HEK293 (cell line): ENCODE results near the gene SPATA4.

ENCODE experiments used
- CTCF ChIP-seq: fragments of 450-650 bp; formaldehyde crosslinking; IDR thresholded peaks from 2 replicates; pipeline ENCODE4 v1.5.1; 2016; ENCODE audit warnings: missing biosample characterization, missing genetic modification characterization
- PRDM4 ChIP-seq: fragments of 450-650 bp; formaldehyde crosslinking; IDR thresholded peaks from 2 replicates; pipeline ENCODE4 v1.5.1; 2017; ENCODE audit warnings: missing biosample characterization, missing genetic modification characterization
- TCF7L2 ChIP-seq: IDR thresholded peaks from 2 replicates; pipeline ENCODE4 v1.6.1; 2011; ENCODE audit warnings: low read depth, mild to moderate bottlenecking, inconsistent platforms, low read length, moderate library complexity, borderline replicate concordance
- TSHZ1 ChIP-seq: fragments of 450-650 bp; formaldehyde crosslinking; IDR thresholded peaks from 2 replicates; pipeline ENCODE4 v1.5.1; 2016; ENCODE audit warnings: missing biosample characterization, missing genetic modification characterization, borderline replicate concordance
- ZNF146 ChIP-seq: fragments of 450-650 bp; formaldehyde crosslinking; IDR thresholded peaks from 2 replicates; pipeline ENCODE4 v1.5.1; 2016; ENCODE audit warnings: missing biosample characterization, missing genetic modification characterization
- ZNF23 ChIP-seq: fragments of 450-650 bp; formaldehyde crosslinking; IDR thresholded peaks from 2 replicates; pipeline ENCODE4 v1.5.1; 2016; ENCODE audit warnings: missing biosample characterization, missing genetic modification characterization, borderline replicate concordance
- ZNF324 ChIP-seq: fragments of 450-650 bp; formaldehyde crosslinking; IDR thresholded peaks from 2 replicates; pipeline ENCODE4 v1.5.1; 2016; ENCODE audit warnings: missing biosample characterization, missing genetic modification characterization
- ZNF585B ChIP-seq: fragments of 450-650 bp; formaldehyde crosslinking; IDR thresholded peaks from 2 replicates; pipeline ENCODE4 v1.5.1; 2016; ENCODE audit warnings: missing biosample characterization, missing genetic modification characterization
- ZNF639 ChIP-seq: fragments of 450-650 bp; formaldehyde crosslinking; IDR thresholded peaks from 2 replicates; pipeline ENCODE4 v1.5.1; 2016; ENCODE audit warnings: missing biosample characterization, missing genetic modification characterization
- ZNF707 ChIP-seq: fragments of 450-650 bp; formaldehyde crosslinking; IDR thresholded peaks from 2 replicates; pipeline ENCODE4 v1.5.1; 2016; ENCODE audit warnings: missing biosample characterization, missing genetic modification characterization
- ZNF776 ChIP-seq: fragments of 450-650 bp; formaldehyde crosslinking; IDR thresholded peaks from 2 replicates; pipeline ENCODE4 v1.5.0; 2017; ENCODE audit warnings: missing biosample characterization, missing genetic modification characterization, borderline replicate concordance

- no peak for TF ChIP-seq ZNF146 (tag by site-specific recombination)
- TF ChIP-seq CTCF (tag by site-specific recombination), result no peak
- no peak for TF ChIP-seq TCF7L2
- TF ChIP-seq ZNF639 (tag by site-specific recombination), result no peak
- no peak for TF ChIP-seq ZNF23 (tag by site-specific recombination)
- no peak for TF ChIP-seq ZNF585B (tag by site-specific recombination)
- no peak for TF ChIP-seq ZNF707 (tag by site-specific recombination)
- TF ChIP-seq ZNF776 (tag by site-specific recombination), result no peak
- no peak for TF ChIP-seq PRDM4 (tag by site-specific recombination)
- no peak for TF ChIP-seq TSHZ1 (tag by site-specific recombination)
- no peak for TF ChIP-seq ZNF324 (tag by site-specific recombination)
Observed at GRCh38 chr4:176193938-176194337, 1.4 kb downstream of the SPATA4 start.
